Germinal center (tissue), 1 donor: ENCODE data around the gene TP53INP2.
"Not testable (repeated sequence)": the region's sequence is repeated elsewhere in the genome, so short reads cannot be mapped to it uniquely, and the experiment has no call there.

Source experiments
- DNase-seq: peaks from one replicate; pipeline ENCODE4 v3.0.0; 2012; ENCODE audit warnings: mixed read lengths, low spot score

TP53INP2 gene, protein sequence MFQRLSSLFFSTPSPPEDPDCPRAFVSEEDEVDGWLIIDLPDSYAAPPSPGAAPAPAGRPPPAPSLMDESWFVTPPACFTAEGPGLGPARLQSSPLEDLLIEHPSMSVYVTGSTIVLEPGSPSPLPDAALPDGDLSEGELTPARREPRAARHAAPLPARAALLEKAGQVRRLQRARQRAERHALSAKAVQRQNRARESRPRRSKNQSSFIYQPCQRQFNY

DNA sequence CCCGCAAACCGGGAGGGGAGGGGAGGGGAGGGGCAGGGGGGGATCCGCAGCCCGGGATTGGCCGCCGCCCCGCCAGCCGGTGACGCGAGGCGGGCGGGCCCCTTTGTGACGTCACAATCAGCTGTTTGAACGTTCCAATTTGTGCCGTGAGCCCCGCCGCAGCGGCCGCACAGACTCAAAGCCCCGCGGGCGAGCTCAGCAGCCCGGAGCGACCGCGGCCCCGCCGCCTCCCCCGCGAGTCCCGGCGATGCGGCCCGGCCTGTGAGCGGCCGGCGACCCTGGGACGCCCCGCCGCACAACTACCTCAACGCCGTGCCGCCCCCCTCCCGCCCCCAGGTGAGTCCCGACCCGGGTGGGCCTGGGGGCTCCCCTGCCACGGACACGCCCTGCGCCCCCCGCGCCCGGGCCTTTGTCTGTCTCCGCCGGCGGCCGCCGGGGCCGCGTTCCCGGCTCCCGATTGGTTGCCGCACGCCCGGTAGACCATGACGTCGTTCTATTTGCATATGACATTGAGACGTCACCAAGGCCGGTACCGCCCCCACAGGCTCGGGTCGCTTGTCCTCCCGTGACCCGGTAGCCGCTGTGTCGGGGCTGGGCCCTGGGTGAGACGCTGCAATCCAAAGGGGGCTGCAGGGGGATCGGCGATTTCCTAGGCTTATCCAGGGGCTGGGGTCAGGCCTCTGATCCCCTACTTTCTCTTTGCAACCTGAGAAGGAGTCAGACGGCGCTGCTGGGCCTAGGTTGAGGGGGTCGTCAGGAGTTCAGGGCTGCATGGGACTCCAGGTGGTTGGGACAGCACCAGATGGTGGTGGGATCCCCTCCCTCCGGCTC is at the start of gene TP53INP2:
TSS of gene TP53INP2 (plus strand) at position 168 of the 831 bp plus-strand sequence. CDS start 4,396 bp downstream, outside the sequence.
- peak; percentile 91 for DNase-seq

DNA sequence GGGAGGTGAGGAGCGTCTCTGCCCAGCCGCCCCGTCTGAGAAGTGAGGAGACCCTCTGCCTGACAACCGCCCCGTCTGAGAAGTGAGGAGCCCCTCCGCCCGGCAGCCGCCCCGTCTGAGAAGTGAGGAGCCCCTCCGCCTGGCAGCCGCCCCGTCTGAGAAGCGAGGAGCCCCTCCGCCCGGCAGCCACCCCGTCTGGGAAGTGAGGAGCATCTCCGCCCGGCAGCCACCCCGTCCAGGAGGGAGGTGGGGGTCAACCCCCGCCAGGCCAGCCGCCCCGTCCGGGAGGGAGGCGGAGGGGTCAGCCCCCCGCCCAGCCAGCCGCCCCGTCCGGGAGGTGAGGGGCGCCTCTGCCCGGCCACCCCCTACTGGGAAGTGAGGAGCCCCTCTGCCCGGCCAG is 45.5 kb upstream of the TP53INP2 start:
- not testable (repeated sequence) for DNase-seq

DNA sequence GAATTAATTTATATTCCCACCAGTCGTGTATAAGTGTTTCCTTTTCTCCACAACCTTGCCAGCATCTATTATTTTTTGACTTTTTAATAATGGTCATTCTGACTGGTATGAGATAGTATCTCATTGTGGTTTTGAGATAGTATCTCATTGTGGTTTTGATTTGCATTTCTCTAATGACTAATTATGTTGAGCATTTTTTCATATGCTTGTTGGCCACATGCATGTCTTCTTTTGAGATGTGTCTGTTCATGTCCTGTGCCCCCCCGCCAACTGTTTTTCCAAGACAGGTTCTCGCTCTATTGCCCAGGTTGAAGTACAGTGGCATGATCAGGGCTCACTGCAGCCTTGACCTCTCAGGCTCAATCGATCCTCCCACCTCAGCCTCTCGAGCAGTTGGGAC is 42.3 kb upstream of the TP53INP2 start:
- DNase-seq, result not testable (repeated sequence)

DNA sequence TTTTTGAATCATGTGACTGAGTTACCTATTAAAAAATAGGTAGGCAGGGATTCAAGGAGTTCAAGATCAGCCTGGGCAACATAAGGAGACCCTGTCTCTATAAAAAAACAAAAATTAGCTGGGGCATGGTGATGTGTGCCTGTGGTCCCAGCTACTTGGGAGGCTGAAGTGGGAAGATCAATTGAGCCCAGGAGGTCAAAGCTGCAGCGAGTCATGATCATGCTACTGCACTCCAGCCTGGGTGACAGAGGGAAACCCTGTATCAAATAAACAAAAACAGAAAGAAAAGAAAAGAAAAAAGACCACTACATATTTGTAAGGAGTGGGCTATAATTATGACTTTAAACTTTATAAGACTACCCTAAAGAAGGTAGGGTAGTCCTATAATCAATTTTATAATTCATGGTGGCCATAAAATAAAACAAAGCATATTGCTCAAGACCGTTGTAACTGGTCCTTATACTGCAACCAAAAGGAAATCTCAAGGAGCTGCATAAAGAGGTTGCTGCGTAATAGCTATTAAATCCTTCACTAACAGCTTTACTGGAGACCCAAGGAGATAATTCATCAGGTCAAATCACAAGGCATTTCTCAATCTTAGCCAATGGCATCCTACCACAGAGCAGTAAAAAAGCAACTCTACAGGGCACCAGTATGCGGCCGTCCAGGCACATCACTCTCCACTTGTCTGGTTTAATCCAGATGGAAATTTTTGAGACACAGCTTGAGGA is 40.8 kb upstream of the TP53INP2 start:
- no peak for DNase-seq

DNA sequence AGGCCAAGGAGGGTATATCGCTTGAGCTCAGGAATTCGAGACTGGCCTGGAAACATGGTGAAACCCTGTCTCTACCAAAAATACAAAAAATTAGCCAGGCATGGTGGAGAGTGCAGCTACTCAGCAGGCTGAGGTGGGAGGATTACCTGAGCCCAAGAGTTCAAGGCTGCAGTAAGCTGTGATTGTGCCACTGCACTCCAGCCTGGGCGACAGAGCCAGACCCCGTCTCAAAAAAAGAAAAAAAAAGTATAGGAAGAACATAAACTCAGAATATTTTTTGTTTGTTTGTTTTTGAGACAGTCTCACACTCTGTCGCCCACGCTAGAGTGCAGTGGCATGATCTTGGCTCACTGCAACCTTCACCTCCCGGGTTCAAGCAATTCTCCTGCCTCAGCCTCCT is 39.4 kb upstream of the TP53INP2 start:
- DNase-seq, result not testable (repeated sequence)

DNA sequence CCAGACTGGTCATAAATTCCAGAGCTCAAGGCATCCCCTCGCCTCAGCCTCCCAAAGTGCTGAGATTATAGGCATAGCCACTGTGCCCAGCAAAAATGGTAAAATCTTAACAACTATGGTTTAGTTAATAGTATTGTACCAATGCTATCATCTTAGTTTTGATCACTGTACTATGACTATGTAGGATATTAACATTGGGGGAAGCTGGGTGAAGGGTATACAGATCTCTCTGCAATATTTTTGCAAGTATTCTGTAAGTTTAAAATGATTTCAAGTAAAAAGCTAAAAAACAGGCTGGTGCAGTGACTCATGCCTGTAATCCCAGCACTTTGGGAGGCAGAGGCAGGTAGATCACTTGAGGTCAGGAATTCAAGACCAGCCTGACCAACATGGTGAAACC is 35.0 kb upstream of the TP53INP2 start:
- DNase-seq, result no peak

DNA sequence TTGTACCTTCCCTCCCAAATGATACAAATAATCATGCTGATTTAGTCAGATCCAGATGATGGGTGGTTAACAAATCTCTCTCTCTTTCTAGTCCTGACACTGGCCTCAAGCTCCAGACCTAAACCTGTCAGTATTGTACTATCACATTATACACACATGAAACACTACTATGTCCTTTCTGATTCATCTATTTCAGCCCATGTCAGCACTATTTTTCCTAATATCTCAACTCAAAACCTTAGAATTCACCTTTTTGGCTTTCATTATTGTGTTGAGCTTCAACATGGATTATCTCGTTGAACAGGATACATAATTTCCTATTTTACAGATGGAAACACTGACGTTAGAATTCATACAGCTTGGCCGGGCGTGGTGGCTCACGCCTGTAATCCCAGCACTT is 30.7 kb upstream of the TP53INP2 start:
- no peak for DNase-seq

DNA sequence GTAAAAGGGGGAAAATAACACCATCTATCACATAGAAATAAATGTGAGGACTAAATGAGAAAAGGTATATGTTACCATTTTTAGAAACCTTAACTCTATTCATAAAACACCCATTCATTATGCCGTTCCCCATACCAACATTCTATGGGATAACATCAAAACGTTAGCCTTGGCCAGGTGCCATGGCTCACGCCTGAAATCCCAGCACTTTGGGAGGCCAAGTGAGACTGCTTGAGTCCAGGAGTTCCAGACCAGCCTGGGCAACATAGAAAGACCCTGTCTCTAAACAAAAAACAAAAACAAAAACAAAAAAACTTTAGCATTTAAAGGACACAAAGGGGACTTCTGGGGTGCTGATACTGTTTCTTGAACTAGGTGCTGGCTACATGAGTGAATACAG is 28.6 kb upstream of the TP53INP2 start:
- no peak for DNase-seq

DNA sequence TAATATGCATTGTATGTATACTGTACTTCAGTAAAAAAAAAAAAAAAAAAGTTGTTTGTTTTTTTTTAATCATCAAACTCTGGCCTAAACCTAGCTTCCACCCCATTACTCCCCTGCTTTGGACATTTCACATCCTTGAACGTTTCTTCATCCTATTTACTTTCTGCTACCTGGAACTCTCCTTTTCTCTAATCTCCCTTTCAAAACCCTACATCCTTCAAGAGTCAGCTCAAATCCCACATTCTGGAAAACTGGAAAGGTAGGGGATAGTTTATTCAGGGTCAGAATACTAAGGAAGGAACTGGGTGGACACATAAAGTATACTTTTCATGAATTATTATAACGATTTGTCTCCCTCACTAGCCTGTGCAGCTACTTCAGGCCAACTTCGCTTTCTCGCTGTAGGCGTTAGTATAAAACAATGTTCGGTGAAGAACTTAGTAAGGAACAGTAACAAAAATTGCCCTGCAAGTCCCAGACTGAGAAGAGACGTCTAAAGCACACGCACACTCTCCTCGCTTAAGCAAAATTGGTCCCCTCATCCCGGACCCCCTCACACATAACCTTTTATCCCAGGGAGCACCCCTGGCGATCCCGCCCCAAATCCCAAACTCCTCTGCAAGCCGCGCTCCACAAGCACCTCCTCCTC is 28.0 kb upstream of the TP53INP2 start:
- DNase-seq, result no peak

DNA sequence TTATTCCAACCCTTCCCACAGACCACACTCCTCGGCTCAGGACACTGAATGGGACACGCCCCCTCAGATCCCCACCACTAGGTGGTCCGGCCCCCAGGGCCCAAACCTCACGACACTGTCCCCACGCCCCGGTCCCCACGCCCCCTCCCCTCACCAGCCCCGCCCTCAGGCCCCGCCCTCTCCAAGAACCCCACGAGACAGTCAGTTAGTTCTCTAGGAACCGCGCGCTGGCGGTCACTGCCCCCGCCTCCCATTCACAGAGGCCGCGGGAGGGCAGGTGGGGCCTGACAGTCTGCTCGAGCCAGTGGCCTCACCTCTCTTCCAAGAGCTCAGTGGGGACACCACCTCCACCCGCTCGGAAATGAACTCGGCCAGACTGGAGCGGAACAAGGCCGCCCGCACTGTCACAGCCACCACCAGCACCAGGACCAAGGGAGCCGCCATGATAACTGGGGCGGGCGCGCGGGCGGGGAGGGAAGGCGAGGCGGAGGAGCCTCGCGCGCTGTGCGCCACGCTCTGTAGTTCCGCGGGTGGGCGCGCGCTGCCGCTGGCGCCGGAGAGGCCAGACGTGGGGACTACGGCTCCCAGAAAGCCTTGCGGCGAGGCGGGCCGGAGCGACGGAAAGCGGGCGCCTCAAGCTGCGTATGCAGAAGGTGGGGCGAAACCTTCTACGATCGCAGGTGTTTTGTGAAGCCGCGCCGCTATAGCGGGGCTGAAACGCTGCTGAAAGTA is 27.3 kb upstream of the TP53INP2 start, which contains the start of gene PIGU:
TSS of gene PIGU (minus strand) at position 451 of the 732 bp plus-strand sequence. CDS start at position 444, 7 bp downstream.
- DNase-seq, result peak; percentile 94

DNA sequence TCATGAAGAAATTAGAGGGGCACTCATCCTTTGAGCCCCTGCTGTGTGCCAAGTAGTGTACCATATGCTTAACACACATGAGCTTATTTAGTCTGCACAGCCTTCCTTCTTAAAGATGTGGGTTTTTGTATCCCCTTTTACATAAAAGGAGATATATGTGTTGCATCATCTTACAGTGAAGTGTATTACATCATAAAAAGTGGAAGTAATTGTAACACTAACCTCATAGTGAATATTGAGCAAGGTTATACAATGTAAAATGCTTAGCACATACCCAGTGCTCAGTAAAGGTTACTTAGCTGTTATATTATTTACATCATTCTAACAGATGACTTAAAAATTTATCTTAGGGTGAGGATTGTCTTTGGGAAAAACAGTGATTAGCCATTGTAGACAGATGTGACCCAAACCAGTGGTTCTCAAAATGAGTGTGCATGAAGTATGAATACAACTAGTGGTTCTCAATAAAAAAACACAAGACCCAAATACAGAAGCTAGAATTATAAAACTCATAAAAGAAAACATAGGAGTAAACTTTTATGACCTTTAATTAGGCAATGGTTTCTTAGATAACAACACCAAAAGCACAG is 23.5 kb upstream of the TP53INP2 start:
- DNase-seq, result no peak

DNA sequence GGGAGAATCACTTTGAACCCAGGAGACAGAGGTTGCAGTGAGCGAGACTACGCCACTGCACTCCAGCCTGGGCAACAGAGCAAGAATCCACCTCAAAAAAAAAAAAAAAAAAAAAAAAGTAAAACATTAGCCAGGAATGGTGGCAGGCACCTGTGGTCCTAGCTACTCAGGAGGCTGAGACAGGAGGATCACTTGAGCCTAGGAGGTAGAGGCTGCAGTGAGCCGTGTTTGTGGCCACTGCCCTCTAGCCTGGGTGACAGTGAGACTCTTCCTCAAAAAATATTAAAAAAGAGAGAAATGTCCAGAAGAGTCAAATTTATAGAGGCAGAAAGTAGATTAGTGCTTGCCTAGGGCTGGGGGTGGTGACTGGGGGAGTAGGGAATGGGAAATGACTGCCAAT is 20.5 kb upstream of the TP53INP2 start:
- DNase-seq, result no peak

DNA sequence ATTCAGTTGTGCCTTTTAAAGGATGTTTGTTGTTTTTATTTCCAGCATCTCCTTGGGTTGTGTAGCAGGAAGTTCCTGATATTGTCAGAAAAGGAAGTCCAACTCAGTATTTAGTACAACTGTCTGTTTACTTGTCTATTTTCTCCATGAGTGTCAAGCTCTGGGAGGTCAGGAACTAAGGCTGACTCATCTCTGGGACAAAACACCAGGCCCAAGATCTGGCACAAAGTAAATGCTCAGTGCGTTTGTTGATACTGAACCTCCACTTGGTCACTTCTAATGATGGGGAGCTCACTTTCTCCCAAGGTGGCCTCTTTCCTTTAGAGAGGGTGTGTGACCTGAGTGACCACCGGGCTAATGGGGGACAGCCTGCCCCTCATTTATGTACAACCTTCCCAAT is 14.7 kb upstream of the TP53INP2 start:
- DNase-seq, result no peak

DNA sequence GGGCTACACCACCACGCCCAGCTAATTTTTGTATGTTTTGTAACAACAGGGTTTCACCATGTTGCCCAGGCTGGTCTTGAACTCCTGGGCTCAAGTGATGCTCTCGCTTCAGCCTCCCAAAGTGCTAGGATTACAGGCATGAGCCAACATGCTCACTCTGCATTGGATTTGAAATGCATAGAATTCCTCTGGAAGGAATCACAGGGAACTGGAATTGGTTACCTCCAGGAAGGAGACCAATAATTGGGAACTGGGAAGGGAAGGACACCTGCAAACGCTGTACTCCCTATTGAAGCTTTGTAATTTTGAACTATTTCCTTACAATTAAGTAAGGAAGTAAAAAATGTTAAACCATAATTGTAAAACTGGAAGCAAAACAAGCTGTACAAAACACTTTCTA is 12.3 kb upstream of the TP53INP2 start:
- DNase-seq, result no peak

DNA sequence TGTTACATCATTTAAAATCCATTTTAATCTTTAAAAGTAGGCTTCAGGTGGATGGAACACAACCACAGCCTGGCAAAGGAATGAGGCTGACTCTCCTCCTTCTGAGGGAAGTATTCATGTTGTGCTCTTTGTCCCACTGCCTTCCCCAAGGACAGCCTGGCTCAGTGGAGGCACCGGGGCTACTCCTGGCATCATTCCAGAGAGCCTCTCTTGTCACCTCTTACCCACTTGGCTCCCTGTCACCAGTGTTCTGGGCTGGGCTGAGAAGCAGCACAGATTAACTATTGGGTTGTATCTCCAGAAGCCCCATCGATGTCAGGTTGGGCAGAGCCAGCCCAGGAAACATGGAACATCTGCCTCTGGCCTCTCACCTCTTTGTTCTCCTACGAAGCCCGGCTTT is 10.7 kb upstream of the TP53INP2 start:
- DNase-seq, result no peak

DNA sequence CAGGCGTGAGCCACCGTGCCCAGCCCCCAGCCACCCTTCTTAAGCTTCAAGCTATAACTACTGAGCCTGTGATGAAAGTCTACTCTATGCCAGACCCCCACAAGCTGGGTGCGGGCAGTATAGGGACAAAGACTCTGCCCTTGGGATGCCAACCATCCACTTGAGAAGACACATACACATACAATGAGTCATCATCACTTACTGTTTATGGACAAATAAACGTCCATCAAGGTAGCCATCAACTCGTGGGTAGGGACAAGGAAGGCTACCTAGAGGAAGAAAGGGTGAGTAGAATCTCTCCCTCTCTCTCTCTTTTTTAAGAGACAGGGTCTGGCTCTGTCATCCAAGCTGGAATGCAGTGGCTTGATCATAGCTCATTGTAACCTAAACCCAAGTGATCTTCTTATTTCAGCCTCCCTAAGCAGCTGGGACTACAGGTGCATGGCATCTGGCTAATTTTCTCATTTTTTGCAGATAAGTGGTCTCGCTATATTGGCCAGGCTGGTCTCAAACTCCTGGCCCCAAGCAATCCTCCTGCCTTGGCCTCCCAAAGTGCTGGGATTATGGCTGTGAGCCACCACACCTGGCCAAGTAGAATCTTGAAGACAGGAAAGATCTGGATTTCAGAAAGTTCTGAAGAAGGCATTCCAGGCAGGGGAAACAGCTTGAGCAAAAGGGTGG is 2.6 kb upstream of the TP53INP2 start:
- no peak for DNase-seq

DNA sequence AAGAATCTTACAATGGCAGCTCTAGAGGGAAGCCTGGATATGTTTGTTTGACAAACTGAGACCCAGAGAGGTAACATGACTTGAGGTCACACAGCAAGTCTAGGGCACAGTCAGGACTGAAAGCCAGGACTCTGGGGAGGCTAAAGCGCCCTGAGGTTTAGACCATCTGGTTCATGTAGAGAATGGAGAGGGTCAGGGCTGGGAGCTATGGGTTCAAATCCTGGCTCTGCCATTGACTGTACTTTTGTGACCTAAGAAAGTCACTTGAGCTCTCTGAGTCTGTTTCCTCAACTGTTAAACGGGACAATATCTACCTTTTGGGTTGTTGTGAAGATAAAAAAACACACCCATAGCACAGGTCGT is 1.1 kb upstream of the TP53INP2 start:
- no peak for DNase-seq

DNA sequence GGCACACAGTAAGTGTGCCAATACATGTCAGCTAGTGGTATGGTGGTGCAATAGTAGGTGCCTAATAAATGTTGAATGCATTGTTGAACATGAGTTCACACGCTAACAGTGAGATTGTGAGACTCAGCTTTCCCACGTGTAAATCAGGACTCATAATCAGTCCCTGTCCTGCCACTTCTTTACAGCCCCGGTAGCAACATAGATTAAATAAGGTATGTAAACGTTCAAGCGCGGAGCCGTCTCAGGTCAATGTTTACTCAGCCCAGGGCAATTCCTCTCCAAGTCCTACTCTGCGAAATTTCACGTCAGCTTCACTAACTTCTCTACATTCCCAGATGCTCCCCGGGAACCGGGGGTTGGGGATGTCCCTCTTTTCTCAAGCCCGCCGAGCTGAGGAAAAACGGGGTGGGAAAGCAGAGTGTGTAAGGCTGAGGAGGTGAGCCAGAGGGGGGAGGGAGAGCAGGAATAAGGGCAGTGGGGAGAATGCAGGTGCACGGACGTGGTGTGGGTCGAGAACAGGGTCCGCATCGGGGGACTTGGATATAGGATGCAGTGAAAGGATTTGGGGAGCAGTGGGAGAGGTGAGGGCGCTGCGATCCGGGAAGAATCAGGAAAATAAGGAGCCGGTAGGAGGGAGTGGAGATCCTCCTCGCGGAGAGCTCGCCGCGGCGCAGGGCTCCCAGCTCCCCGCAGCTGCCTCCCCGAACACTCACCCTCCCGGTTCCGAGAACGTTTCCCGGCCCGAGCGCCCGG is 544 bp upstream of the TP53INP2 start:
- no peak for DNase-seq

DNA sequence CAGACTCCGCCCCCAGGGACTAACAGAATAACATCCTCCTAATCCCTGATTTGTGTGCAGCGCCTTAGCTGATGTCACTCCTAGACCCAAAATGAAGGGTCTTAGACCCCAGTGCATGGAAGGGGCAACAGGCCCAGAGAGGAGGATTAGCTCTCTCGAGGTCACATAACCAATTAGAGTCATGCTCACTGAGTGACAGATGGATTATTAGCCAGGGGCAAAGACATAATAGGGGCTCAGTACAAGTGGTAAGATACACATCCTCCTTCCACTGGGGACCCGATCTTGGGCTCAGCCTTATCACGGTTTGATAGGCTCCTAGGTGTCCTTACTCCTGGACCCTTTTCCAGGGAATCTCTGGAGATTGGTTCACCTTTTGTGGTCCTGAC is 858 bp downstream of the TP53INP2 start:
- no peak for DNase-seq
